Activated T-cell treated with anti-CD3 and anti-CD28 coated beads, Interleukin-2, amount 50 U/mL, for 24 hours (primary cell): ENCODE results near the gene AMY1B.
"Not testable (repeated sequence)": the region's sequence is repeated elsewhere in the genome, so short reads cannot be mapped to it uniquely, and the experiment has no call there.

Source experiments
- DNase-seq: peaks from one replicate; pipeline ENCODE4 v3.0.0-alpha.2; 2020
- H3K27ac Mint-ChIP-seq: 2 replicates; pipeline ENCODE4 v1.8.0; 2020; ENCODE audit warnings: mild to moderate bottlenecking, mixed read lengths
- H3K27me3 Mint-ChIP-seq: 2 replicates; pipeline ENCODE4 v1.8.0; 2020; ENCODE audit warnings: mixed read lengths
- H3K36me3 Mint-ChIP-seq: 2 replicates; pipeline ENCODE4 v1.8.0; 2020; ENCODE audit warnings: low read depth, mixed read lengths
- H3K4me1 Mint-ChIP-seq: 2 replicates; pipeline ENCODE4 v1.8.0; 2020; ENCODE audit warnings: low read depth, mixed read lengths
- H3K4me3 Mint-ChIP-seq: 2 replicates; pipeline ENCODE4 v1.8.0; 2020; ENCODE audit warnings: mild to moderate bottlenecking, moderate library complexity, mixed read lengths
- H3K9me3 Mint-ChIP-seq: 2 replicates; pipeline ENCODE4 v1.8.0; 2020; ENCODE audit warnings: mixed read lengths

AMY1B gene

GRCh38 chr1:103696110-103696509, at the start of gene AMY1B:
AMY1B (minus strand) TSS chr1:103696210; CDS start chr1:103695639, 571 bp downstream.
- H3K36me3 Mint-ChIP-seq, DNase-seq, H3K27ac Mint-ChIP-seq, H3K27me3 Mint-ChIP-seq, H3K4me3 Mint-ChIP-seq, H3K9me3 Mint-ChIP-seq, H3K4me1 Mint-ChIP-seq: not testable (repeated sequence)

- H3K4me1 Mint-ChIP-seq, H3K27me3 Mint-ChIP-seq, DNase-seq: not testable (repeated sequence)
Measured at GRCh38 chr1:103745040-103745439, 49.0 kb upstream of the AMY1B start.

DNA sequence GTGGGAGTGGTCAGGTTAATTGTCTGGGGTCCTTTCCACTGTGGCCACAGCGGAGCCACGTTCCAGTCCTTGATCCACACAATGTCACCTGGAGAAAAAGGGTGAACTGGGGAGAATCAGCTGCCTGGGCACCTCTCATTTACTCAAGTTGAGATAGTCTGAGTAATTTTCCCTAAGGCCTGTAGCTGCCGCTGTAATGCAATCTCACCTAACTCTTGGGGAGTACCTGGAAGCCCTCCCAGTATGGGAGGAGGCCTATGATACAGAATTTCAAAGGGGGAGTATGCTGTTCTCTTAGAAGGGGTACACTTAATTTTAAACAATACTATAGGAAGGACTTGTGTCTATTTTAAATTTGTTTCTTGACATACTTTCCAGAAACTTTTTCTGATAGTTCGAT, 48.4 kb upstream of the AMY1B start:
- not testable (repeated sequence) for H3K27me3 Mint-ChIP-seq, DNase-seq, H3K4me1 Mint-ChIP-seq, H3K9me3 Mint-ChIP-seq, H3K27ac Mint-ChIP-seq, H3K36me3 Mint-ChIP-seq, H3K4me3 Mint-ChIP-seq

More at GRCh38 chr1:103745040-103745439, 49.0 kb upstream of the AMY1B start:
- H3K9me3 Mint-ChIP-seq, H3K36me3 Mint-ChIP-seq, H3K27ac Mint-ChIP-seq, H3K4me3 Mint-ChIP-seq: not testable (repeated sequence)

DNA sequence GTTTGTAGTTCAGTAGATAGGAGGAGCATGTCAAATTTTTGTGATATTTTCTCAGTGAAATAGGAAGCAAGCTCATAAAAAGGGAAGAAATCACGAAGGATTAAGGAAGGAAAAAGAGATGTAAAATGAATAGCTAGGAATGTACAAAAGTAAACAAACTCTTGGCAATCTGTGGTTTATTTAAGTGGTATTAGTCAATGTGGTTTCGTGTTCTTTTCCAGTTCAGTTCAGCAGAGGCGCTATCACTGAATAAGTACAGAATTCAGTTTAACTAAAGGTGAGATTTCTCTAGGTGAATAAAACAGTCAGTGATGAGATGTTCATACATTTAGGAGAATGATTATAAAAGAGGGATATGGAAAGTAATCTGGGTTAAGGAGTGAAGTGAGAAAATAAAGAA, 42.0 kb upstream of the AMY1B start:
- not testable (repeated sequence) for H3K27ac Mint-ChIP-seq, H3K4me1 Mint-ChIP-seq, H3K27me3 Mint-ChIP-seq, H3K9me3 Mint-ChIP-seq, H3K36me3 Mint-ChIP-seq, DNase-seq, H3K4me3 Mint-ChIP-seq

DNA sequence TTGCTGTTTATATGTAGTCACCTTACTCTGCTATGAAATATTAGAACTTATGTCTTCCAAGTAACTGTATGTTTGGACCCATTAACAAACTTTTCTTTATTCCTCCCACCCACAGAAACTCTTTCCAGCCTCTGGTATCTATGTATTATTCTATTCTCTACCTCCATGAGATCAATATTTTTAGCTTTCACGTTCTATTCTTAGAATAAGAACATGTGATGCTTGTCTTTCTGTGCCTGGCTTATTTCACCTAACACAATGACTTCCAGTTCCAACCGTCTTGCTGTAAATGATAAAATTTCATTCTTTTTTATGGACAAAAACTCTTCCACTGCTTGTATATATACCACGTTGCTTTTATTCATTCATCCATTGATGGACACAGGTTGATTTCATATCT, 39.3 kb upstream of the AMY1B start:
- not testable (repeated sequence) for H3K4me3 Mint-ChIP-seq, H3K9me3 Mint-ChIP-seq, H3K27me3 Mint-ChIP-seq, DNase-seq, H3K36me3 Mint-ChIP-seq, H3K4me1 Mint-ChIP-seq, H3K27ac Mint-ChIP-seq

GRCh38 chr1:103721473-103721872, 25.5 kb upstream of the AMY1B start:
- DNase-seq, H3K9me3 Mint-ChIP-seq, H3K4me3 Mint-ChIP-seq, H3K36me3 Mint-ChIP-seq, H3K4me1 Mint-ChIP-seq, H3K27ac Mint-ChIP-seq, H3K27me3 Mint-ChIP-seq: not testable (repeated sequence)

DNA sequence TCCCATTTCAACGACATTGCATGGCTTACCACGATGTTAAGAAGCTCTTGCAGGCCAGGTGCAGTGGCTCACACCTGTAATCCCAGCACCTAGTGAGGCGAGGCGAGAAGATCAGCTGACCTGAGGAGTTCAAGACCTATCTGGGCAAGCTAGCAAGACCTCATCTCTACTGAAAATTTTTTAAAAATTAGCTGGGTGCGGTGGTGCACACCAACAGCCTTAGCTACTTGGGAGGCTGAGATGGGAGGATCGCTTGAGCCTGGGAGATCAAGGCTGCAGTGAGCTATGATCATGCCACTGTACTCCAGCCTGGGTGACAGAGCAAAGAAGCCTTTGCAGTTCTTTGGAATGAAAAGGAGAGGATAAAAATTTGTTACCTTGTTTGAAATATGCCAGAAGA, 21.4 kb upstream of the AMY1B start:
- not testable (repeated sequence) for H3K9me3 Mint-ChIP-seq, H3K4me3 Mint-ChIP-seq, DNase-seq, H3K36me3 Mint-ChIP-seq, H3K4me1 Mint-ChIP-seq, H3K27me3 Mint-ChIP-seq, H3K27ac Mint-ChIP-seq

DNA sequence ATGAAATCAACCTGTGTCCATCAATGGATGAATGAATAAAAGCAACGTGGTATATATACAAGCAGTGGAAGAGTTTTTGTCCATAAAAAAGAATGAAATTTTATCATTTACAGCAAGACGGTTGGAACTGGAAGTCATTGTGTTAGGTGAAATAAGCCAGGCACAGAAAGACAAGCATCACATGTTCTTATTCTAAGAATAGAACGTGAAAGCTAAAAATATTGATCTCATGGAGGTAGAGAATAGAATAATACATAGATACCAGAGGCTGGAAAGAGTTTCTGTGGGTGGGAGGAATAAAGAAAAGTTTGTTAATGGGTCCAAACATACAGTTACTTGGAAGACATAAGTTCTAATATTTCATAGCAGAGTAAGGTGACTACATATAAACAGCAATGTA, 14.4 kb upstream of the AMY1B start:
- DNase-seq, H3K4me1 Mint-ChIP-seq, H3K4me3 Mint-ChIP-seq, H3K36me3 Mint-ChIP-seq, H3K27ac Mint-ChIP-seq, H3K9me3 Mint-ChIP-seq, H3K27me3 Mint-ChIP-seq: not testable (repeated sequence)

GRCh38 chr1:103707670-103708069, 11.7 kb upstream of the AMY1B start:
- not testable (repeated sequence) for H3K27me3 Mint-ChIP-seq, H3K4me3 Mint-ChIP-seq, H3K4me1 Mint-ChIP-seq, H3K9me3 Mint-ChIP-seq, DNase-seq, H3K27ac Mint-ChIP-seq, H3K36me3 Mint-ChIP-seq

GRCh38 chr1:103701256-103701655, 5.2 kb upstream of the AMY1B start:
- H3K27ac Mint-ChIP-seq, DNase-seq, H3K4me1 Mint-ChIP-seq, H3K36me3 Mint-ChIP-seq, H3K27me3 Mint-ChIP-seq, H3K9me3 Mint-ChIP-seq, H3K4me3 Mint-ChIP-seq: not testable (repeated sequence)

- H3K4me1 Mint-ChIP-seq, H3K4me3 Mint-ChIP-seq, DNase-seq, H3K9me3 Mint-ChIP-seq, H3K36me3 Mint-ChIP-seq, H3K27me3 Mint-ChIP-seq, H3K27ac Mint-ChIP-seq: not testable (repeated sequence)
Measured at GRCh38 chr1:103700669-103701068, 4.7 kb upstream of the AMY1B start.

GRCh38 chr1:103697430-103697829, 1.4 kb upstream of the AMY1B start:
- not testable (repeated sequence) for H3K27me3 Mint-ChIP-seq, H3K4me1 Mint-ChIP-seq, DNase-seq, H3K36me3 Mint-ChIP-seq, H3K9me3 Mint-ChIP-seq, H3K27ac Mint-ChIP-seq, H3K4me3 Mint-ChIP-seq

- H3K27me3 Mint-ChIP-seq, H3K4me1 Mint-ChIP-seq, H3K9me3 Mint-ChIP-seq, H3K36me3 Mint-ChIP-seq, H3K4me3 Mint-ChIP-seq, H3K27ac Mint-ChIP-seq, DNase-seq: not testable (repeated sequence)
Measured at GRCh38 chr1:103676335-103676734, 19.7 kb downstream of the AMY1B start.

DNA sequence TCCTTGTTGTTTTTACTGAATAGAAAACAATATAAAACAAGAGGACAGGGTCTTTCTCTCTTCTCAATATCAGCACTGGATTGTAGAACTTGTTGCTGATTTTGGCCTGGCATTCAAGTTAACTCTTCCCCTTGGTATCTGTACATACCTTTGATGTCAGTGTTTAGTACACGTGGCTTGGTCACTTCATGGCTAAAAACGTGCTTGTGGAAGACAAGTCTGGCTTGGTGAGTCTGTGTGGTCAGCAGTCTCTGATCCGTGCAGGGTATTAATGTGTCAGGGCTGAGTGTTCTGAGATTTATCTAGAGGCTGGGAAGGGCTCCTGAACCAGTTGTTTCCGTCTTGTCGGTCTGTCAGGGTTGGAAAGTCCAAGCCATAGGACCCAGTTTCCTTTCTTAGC, 40.5 kb downstream of the AMY1B start, which contains the start of gene AMY1A:
Gene AMY1A (plus strand): TSS at position 301 of the 400 bp plus-strand sequence. CDS start 571 bp downstream, outside the sequence.
- H3K4me3 Mint-ChIP-seq, H3K27ac Mint-ChIP-seq, H3K4me1 Mint-ChIP-seq, DNase-seq, H3K27me3 Mint-ChIP-seq, H3K9me3 Mint-ChIP-seq, H3K36me3 Mint-ChIP-seq: not testable (repeated sequence)

GRCh38 chr1:103654133-103654532, 41.9 kb downstream of the AMY1B start:
- not testable (repeated sequence) for H3K36me3 Mint-ChIP-seq, H3K4me1 Mint-ChIP-seq, DNase-seq, H3K9me3 Mint-ChIP-seq, H3K4me3 Mint-ChIP-seq, H3K27me3 Mint-ChIP-seq, H3K27ac Mint-ChIP-seq

- H3K9me3 Mint-ChIP-seq, DNase-seq, H3K4me3 Mint-ChIP-seq, H3K27me3 Mint-ChIP-seq, H3K27ac Mint-ChIP-seq, H3K4me1 Mint-ChIP-seq, H3K36me3 Mint-ChIP-seq: not testable (repeated sequence)
Measured at GRCh38 chr1:103650889-103651288, 45.1 kb downstream of the AMY1B start.
